Peyer's patch (tissue), 4 donors: Measurements from ENCODE around the gene CACNA2D3. TPM values are rescaled to one million over a fixed set of nuclear protein-coding genes. Genes with fewer than 3 reads are reported as not detected.

Source experiments
- DNase-seq, 3 donors: peaks; one replicate each; pipeline ENCODE4 v3.0.0-alpha.2; 2017 to 2019
- H3K27ac ChIP-seq, 4 donors: fragments of 200-600 bp; sonication (generic); one replicate each; pipeline ENCODE4 v1.5.1; 2016 to 2019
- H3K27me3 ChIP-seq, 2 donors: fragments of 200-600 bp; sonication (generic); one replicate each; pipeline ENCODE4 v1.5.1; 2019
- H3K36me3 ChIP-seq, 3 donors: fragments of 200-600 bp; sonication (generic); one replicate each; pipeline ENCODE4 v1.5.1; 2016 to 2019
- H3K4me1 ChIP-seq, 4 donors: fragments of 200-600 bp; sonication (generic); one replicate each; pipeline ENCODE4 v1.5.1; 2016 to 2019
- H3K4me3 ChIP-seq, 4 donors: fragments of 200-600 bp; sonication (generic); 1 replicate in 3 of 4; 2 replicates in 1 of 4; pipeline ENCODE4 v1.5.1; 2016 to 2019; ENCODE audit warnings: mild to moderate bottlenecking in 1 of 4
- H3K9me3 ChIP-seq, 4 donors: fragments of 200-600 bp; sonication (generic); one replicate each; pipeline ENCODE4 v1.5.1; 2016 to 2019; ENCODE audit warnings: mild to moderate bottlenecking in 1 of 4
- CTCF ChIP-seq, 6 experiments: fragments of 450-650 bp in 4 of 6; fragments of 200-600 bp in 2 of 6; sonication (generic) in 1 of 6; IDR thresholded peaks; one replicate each; pipeline ENCODE4 v1.5.1; 2017 to 2019; ENCODE audit warnings: antibody characterized with exemption in 6 of 6, mild to moderate bottlenecking in 3 of 6, moderate library complexity in 1 of 6
- POLR2A ChIP-seq, 2 donors: fragments of 450-650 bp; IDR thresholded peaks; one replicate each; pipeline ENCODE4 v1.5.1; 2017; ENCODE audit warnings: antibody characterized with exemption in 2 of 2, mild to moderate bottlenecking in 2 of 2, moderate library complexity in 2 of 2
- total RNA-seq, 4 donors: library from RNA; depleted of rRNA; stranded (reverse); fragments of >200 nt; gene quantifications; one replicate each; pipeline ENCODE4 v1.1.0, GENCODE V29; 2016

Gene CACNA2D3
- total RNA-seq, 4 donors from 2014 or later: 0.27 to 5.0 TPM; not detected in 2

- DNase-seq: no peak
- no peak overlapping the region for H3K4me3 ChIP-seq
- H3K27me3 ChIP-seq: no peaks in the 10 kb centered on the region
- TF ChIP-seq CTCF (IDR thresholded peaks at IDR 0.05) (no peak), POLR2A (IDR thresholded peaks at IDR 0.05) (no peak)
- no peak overlapping the region for H3K27ac ChIP-seq
- H3K4me1 ChIP-seq: no peaks in the 10 kb centered on the region
- no peaks in the 10 kb centered on the region for H3K36me3 ChIP-seq
- H3K9me3 ChIP-seq: no peaks in the 10 kb centered on the region
Observed at GRCh38 chr3:55069950-55070349, 947.6 kb downstream of the CACNA2D3 start.

GRCh38 chr3:55074796-55075195, 952.4 kb downstream of the CACNA2D3 start:
- Histone ChIP-seq H3K27ac (no peak overlapping the region), H3K4me3 (no peak overlapping the region), H3K9me3 (no peaks in the 10 kb centered on the region), H3K27me3 (no peaks in the 10 kb centered on the region), H3K4me1 (no peaks in the 10 kb centered on the region), H3K36me3 (no peaks in the 10 kb centered on the region)
- no peak for DNase-seq
- TF ChIP-seq POLR2A (IDR thresholded peaks at IDR 0.05): no peak
- no peak for TF ChIP-seq CTCF (IDR thresholded peaks at IDR 0.05)

- DNase-seq: no peak
- TF ChIP-seq POLR2A (IDR thresholded peaks at IDR 0.05) (no peak), CTCF (IDR thresholded peaks at IDR 0.05) (no peak)
- no peaks in the 10 kb centered on the region for H3K27me3 ChIP-seq
- no peak overlapping the region for H3K27ac ChIP-seq
- H3K9me3 ChIP-seq: no peaks in the 10 kb centered on the region
- no peaks in the 10 kb centered on the region for H3K36me3 ChIP-seq
- no peak overlapping the region for H3K4me3 ChIP-seq
- no peaks in the 10 kb centered on the region for H3K4me1 ChIP-seq
Observed at GRCh38 chr3:55075846-55076245, 953.5 kb downstream of the CACNA2D3 start.

GRCh38 chr3:55077726-55078125, 955.4 kb downstream of the CACNA2D3 start:
- no peaks in the 10 kb centered on the region for H3K4me1 ChIP-seq
- no peak for DNase-seq
- no peaks in the 10 kb centered on the region for H3K9me3 ChIP-seq
- no peaks in the 10 kb centered on the region for H3K27me3 ChIP-seq
- no peak overlapping the region for H3K4me3 ChIP-seq
- H3K27ac ChIP-seq: no peak overlapping the region
- TF ChIP-seq CTCF (IDR thresholded peaks at IDR 0.05) (no peak), POLR2A (IDR thresholded peaks at IDR 0.05) (no peak)
- H3K36me3 ChIP-seq: no peaks in the 10 kb centered on the region

- TF ChIP-seq CTCF (IDR thresholded peaks at IDR 0.05): no peak
- no peak for TF ChIP-seq POLR2A (IDR thresholded peaks at IDR 0.05)
- no peaks in the 10 kb centered on the region for H3K9me3 ChIP-seq
Observed at GRCh38 chr3:55078876-55079275, 956.5 kb downstream of the CACNA2D3 start.

GRCh38 chr3:55085231-55085630, 962.9 kb downstream of the CACNA2D3 start:
- Histone ChIP-seq H3K4me3 (no peak overlapping the region), H3K9me3 (no peaks in the 10 kb centered on the region), H3K4me1 (no peaks in the 10 kb centered on the region), H3K27ac (no peak overlapping the region), H3K27me3 (no peaks in the 10 kb centered on the region), H3K36me3 (no peaks in the 10 kb centered on the region)
- DNase-seq: no peak
- TF ChIP-seq CTCF (IDR thresholded peaks at IDR 0.05) (no peak), POLR2A (IDR thresholded peaks at IDR 0.05) (no peak)

More at GRCh38 chr3:55078876-55079275, 956.5 kb downstream of the CACNA2D3 start:
- H3K4me1 ChIP-seq: no peaks in the 10 kb centered on the region
- DNase-seq: no peak
- H3K4me3 ChIP-seq: no peak overlapping the region
- H3K27ac ChIP-seq: no peak overlapping the region
- H3K27me3 ChIP-seq: no peaks in the 10 kb centered on the region
- H3K36me3 ChIP-seq: no peaks in the 10 kb centered on the region
